Stimulated activated CD8-positive, alpha-beta memory T cell treated with anti-CD3 and anti-CD28 coated beads, Interleukin-7, amount 100 ng/mL, for 1 hour (primary cell): Measurements from ENCODE around the gene NFIB.

Experiments
- DNase-seq, 2 donors: peaks; one replicate each; pipeline ENCODE4 v3.0.0-alpha.2; 2020; ENCODE audit warnings: low read depth in 2 of 2

The NFIB gene

DNA sequence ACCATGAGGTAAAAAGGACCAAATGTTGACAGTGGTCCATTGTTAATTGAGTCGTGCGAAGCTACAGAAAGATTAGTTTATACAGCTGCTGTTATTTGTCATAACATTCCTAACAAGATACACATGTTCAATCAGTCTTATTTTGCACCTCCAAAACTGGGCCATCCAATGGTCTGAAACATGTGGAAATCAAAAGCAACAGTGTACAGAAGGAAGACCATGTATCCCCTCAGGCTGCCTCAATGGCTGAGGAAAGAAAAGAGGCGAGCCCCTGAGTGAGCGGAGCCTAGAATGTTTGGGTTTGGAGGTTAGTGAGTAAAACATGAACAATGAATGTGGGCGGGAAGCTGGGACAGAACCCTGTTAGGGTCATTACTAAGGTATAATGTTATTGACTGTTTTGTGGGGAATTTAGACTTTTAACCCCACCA, 35.6 kb downstream of the NFIB start:
- DNase-seq = no peak

DNA sequence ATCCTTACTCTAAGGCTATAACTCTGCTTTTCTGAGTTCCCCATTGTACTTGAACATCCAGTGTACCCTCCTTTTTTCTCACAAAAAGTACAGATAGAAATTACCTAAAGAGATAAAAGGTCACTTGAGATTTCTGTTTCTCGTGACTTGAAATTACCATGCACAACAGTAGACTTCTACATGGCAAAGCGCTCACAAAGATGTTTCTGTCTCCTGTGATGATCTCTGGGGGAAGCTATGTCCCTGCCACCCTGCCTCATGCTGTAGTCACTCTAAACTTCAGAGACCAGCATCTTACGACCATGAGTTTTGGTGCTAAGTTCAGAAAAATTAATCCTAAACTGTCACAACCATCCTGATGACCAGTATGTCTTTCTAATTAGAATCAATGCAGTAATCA, 36.2 kb downstream of the NFIB start:
- DNase-seq = no peak

DNA sequence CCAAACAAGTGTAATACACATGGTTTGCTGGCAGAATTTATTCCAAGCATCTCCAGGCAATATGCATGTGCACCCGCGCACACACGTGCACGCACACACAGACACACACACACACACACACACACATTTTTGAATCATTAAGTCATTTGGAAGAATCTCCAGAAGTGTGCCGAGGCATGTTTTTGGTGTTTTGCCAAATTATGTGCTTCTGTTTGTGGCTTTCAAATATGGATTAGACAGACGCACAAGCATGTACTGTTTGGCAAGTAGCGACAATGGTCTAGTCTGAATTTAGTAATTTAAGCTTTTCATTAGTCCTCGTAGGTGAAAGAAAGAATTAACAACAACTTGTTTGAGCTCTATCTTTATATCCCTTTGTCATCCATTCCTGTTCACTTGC, 36.7 kb downstream of the NFIB start:
- no peak for DNase-seq

DNA sequence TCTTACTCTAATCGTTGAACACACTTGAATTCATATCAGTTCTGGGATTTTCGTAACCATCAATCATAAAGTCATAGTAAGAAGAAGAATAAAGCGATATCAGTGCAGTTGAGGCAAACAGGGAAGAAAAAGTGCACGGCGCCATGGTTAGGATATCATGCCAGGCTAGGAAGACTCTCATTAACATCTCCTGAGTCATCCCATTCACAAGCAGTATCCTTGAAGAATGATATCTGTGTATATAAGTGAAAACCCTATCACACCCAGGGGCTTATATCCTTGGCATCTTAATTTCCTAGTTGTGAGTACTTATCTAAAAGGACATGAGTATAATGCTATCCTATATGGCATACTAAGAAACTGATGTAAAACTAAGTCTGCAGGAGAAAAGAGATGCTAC, 38.6 kb downstream of the NFIB start:
- no peak for DNase-seq

- no peak for DNase-seq
Observed at GRCh38 chr9:14273696-14274121, 40.2 kb downstream of the NFIB start.

DNA sequence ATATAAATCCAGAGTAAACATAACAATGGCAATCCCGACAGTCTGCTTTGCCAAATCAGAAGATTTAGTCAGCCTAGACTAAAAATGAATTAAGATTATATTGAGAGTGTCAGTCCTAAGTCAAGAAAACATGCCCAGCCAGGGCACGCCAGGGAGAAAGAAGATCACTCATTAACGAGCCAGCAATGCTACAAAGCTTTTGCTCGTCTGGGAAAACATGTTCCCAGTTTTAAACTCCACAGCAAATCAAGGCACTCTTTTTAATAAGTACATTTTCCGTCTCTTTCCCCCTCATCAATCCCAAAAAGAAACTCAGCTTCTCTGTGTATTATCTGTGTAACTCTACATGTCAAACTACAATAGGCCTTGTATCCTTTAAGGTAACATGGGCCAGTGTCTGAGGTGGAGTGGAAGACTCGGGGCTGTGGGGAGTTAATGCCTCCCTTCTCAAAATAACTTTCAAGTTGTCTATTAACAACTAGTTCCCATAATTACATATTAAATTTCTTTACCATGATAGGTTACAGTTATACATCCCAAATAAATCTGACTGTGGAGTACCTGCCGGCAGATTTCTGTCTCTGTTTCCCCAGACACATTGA, 40.9 kb downstream of the NFIB start:
- no peak for DNase-seq

DNA sequence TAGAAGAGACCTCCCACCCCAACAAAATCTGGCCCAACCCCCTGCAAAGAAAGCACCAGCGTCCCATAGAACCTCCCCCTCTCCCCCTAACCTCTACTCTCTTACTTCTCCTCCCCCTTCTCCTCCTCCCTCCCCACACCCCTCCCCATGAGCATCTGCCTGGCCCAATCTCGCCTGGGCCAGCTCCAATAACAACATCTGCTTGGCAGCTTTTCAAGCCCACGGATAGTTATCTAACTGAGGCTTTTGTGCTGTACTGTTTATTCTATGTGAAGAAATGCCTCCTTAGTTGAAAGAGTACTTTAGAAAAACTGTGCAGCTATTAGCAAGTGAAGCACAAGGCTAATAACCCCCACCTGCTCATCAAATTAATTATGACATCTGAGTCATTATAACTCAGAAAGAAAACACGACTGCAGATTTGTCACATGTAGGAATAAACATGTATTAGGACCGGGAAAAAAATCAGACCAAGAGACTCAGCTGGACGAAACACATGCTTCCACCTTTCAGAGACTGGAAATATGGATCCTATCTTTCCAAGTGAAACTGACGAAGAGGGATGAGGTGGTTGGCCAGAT, 42.8 kb downstream of the NFIB start:
- no peak for DNase-seq

- DNase-seq = no peak
Observed at GRCh38 chr9:14270358-14271092, 43.4 kb downstream of the NFIB start.

- DNase-seq = no peak
Observed at GRCh38 chr9:14269916-14270315, 44.0 kb downstream of the NFIB start.

GRCh38 chr9:14263707-14264483, 50.0 kb downstream of the NFIB start:
- no peak for DNase-seq

DNA sequence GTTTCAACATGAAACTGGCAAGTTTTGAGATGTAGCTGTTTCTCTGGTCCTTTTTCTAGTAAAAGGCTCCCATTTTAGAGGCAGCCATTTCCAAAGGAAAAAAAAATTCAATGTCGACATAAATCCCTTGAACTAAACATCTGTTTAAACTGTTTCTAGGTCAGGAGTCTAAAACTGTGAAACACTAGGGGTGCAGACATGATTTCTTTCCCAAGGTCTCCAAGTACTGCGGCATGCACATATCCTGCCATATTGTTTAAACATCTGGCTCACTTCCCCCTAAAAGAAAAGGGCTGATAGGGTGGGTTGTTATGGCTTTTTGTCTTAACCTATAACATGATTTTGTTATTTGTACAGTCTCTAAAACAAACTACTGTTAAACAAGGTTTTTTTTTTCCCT, 51.1 kb downstream of the NFIB start:
- DNase-seq = no peak

DNA sequence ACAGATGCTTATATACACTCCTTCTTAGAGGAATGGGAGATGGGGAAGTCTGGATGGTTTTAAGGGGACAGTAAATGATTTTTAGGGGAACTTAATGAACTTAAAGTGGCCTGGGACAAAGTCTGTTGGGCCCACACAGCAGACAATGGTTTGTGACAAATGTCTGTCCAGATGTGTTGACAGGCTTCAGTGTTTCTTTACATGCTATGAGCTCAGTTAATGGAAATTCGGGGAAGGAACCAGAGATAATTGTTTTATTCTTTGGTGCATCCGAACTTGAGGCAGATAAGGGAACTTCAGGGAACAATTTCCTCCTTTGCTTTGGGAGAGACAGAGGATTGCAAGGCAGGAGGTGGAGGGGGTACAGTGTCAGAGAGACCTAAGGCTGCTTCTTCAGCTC, 52.3 kb downstream of the NFIB start:
- no peak for DNase-seq

GRCh38 chr9:14260101-14260500, 53.8 kb downstream of the NFIB start:
- DNase-seq = no peak

- no peak for DNase-seq
Observed at GRCh38 chr9:14258660-14259239, 55.2 kb downstream of the NFIB start.

GRCh38 chr9:14258156-14258555, 55.8 kb downstream of the NFIB start:
- DNase-seq = no peak

- DNase-seq = no peak
Observed at GRCh38 chr9:14256588-14256987, 57.4 kb downstream of the NFIB start.

GRCh38 chr9:14251154-14252071, 62.5 kb downstream of the NFIB start:
- DNase-seq = no peak

GRCh38 chr9:14250794-14251153, 63.2 kb downstream of the NFIB start:
- DNase-seq = no peak

DNA sequence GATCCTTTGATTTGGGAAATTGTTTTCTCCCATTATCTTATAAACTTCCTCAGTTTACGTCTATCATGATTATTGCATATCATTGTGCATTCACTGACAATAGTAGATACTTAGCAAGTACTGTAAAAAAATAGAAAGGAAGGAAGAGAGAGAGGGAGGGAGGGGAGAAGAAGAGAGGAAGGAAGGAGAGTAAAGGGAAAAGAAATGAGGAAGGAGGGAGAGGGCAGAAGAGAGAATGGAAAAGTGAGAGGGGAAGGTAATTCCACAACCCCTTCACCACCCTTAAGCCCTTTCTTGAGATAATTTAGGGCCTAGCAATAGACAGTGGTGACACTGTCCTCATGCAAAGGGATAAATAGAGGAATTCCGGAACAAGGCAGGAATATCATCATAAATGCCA, 64.4 kb downstream of the NFIB start:
- no peak for DNase-seq

DNA sequence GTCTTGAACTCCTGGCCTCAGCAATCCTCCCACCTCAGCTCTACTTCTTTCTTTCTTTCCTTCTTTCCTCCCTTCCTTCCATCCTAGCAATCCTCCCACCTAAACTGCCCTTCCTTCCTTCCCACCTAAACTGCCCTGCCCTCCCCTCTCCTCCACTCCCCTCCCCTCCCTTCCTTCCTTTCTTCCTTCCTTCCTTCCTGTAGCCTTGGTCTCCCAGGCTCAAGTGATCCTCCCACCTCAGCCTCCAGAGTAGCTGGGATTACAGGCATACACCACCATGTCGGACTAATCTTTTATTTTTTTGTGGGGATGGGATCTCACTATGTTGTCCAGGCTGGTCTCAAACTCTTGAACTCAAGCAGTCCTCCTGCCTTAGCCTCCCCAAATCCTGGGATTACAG, 65.8 kb downstream of the NFIB start:
- DNase-seq = no peak

GRCh38 chr9:14247577-14247976, 66.4 kb downstream of the NFIB start:
- no peak for DNase-seq
